CD14-positive monocyte (primary cell): Measurements from ENCODE around the gene SAMD5. TPM values are rescaled to one million over a fixed set of nuclear protein-coding genes. Genes with fewer than 3 reads are reported as not detected.

Experiments used
- DNase-seq, 3 donors: peaks; one replicate each; pipeline ENCODE4 v3.0.0-alpha.2; 2011 to 2022
- H2AFZ ChIP-seq: 2 replicates; pipeline ENCODE4 v1.6.0; 2012; ENCODE audit warnings: mild to moderate bottlenecking, low read depth, low read length, inconsistent platforms; ENCODE audit not compliant: insufficient read depth, poor library complexity, severe bottlenecking
- H3K27ac ChIP-seq, 2 donors: 1 replicate in 1 of 2; 2 replicates in 1 of 2; pipeline ENCODE4 v1.5.1; 2012 to 2013; ENCODE audit warnings: low read length in 2 of 2, control low read depth in 1 of 2, inconsistent platforms in 1 of 2, low read depth in 1 of 2, mild to moderate bottlenecking in 1 of 2
- H3K27me3 ChIP-seq, 2 donors: one replicate each; pipeline versions ENCODE4 v1.6.0 to v1.6.1; 2011 to 2013; ENCODE audit warnings: low read length in 2 of 2; ENCODE audit not compliant: control insufficient read depth in 2 of 2, insufficient read depth in 2 of 2
- H3K36me3 ChIP-seq, 2 donors: replicated peaks in 1 of 2; 1 replicate in 1 of 2; 2 replicates in 1 of 2; pipeline versions ENCODE4 v1.5.1 to v1.6.1; 2012 to 2013; ENCODE audit warnings: low read length in 2 of 2, control low read depth in 1 of 2, inconsistent platforms in 1 of 2, mild to moderate bottlenecking in 1 of 2; ENCODE audit not compliant: insufficient read depth in 2 of 2, control insufficient read depth in 1 of 2
- H3K4me1 ChIP-seq, 2 donors: 1 replicate in 1 of 2; 2 replicates in 1 of 2; pipeline versions ENCODE4 v1.5.1 to v1.6.1; 2012 to 2013; ENCODE audit warnings: low read length in 2 of 2, control low read depth in 1 of 2, inconsistent platforms in 1 of 2, mild to moderate bottlenecking in 1 of 2, moderate library complexity in 1 of 2; ENCODE audit not compliant: insufficient read depth in 2 of 2, control insufficient read depth in 1 of 2
- H3K4me2 ChIP-seq: replicated peaks from 2 replicates; pipeline ENCODE3; 2012; ENCODE audit warnings: low read length, moderate library complexity, mild to moderate bottlenecking; ENCODE audit not compliant: poor library complexity, severe bottlenecking; ENCODE audit errors: extremely low read depth
- H3K4me3 ChIP-seq, 3 experiments: fragments of 200-600 bp in 1 of 3; sonication (generic) in 1 of 3; replicated peaks in 1 of 3; 1 replicate in 2 of 3; 2 replicates in 1 of 3; pipeline ENCODE4 v1.5.1; 2011 to 2013; ENCODE audit warnings: low read length in 3 of 3, mild to moderate bottlenecking in 3 of 3, control low read depth in 2 of 3, low read depth in 2 of 3, inconsistent platforms in 1 of 3, moderate library complexity in 1 of 3
- H3K79me2 ChIP-seq: 2 replicates; pipeline ENCODE4 v1.6.0; 2012; ENCODE audit warnings: mild to moderate bottlenecking, control low read depth, inconsistent platforms, low read length, moderate library complexity; ENCODE audit not compliant: insufficient read depth
- H3K9ac ChIP-seq: 2 replicates; pipeline ENCODE4 v1.6.0; 2017; ENCODE audit warnings: low read length, mild to moderate bottlenecking; ENCODE audit not compliant: insufficient read depth, poor library complexity, severe bottlenecking
- H3K9me3 ChIP-seq, 2 donors: replicated peaks in 1 of 2; 1 replicate in 1 of 2; 2 replicates in 1 of 2; pipeline versions ENCODE4 v1.5.1 to v1.6.1; 2012 to 2013; ENCODE audit warnings: low read length in 2 of 2, control low read depth in 1 of 2; ENCODE audit not compliant: control insufficient read depth in 1 of 2, insufficient read depth in 1 of 2
- H4K20me1 ChIP-seq: 2 replicates; pipeline ENCODE4 v1.6.0; 2012; ENCODE audit warnings: mild to moderate bottlenecking, low read length, control low read depth, moderate library complexity; ENCODE audit not compliant: insufficient read depth
- H3K27ac Mint-ChIP-seq, 7 donors: one replicate each; pipeline ENCODE4 v1.8.0; 2020; ENCODE audit warnings: mild to moderate bottlenecking in 7 of 7, mixed read lengths in 7 of 7, moderate library complexity in 6 of 7, inconsistent platforms in 2 of 7
- H3K27me3 Mint-ChIP-seq, 3 donors: one replicate each; pipeline ENCODE4 v1.8.0; 2021 to 2022; ENCODE audit warnings: low read depth in 3 of 3, mild to moderate bottlenecking in 3 of 3, mixed read lengths in 3 of 3, moderate library complexity in 3 of 3, inconsistent platforms in 1 of 3
- H3K36me3 Mint-ChIP-seq, 2 donors: one replicate each; pipeline ENCODE4 v1.8.0; 2020; ENCODE audit warnings: mixed read lengths in 2 of 2, inconsistent platforms in 1 of 2, mild to moderate bottlenecking in 1 of 2
- H3K4me1 Mint-ChIP-seq: one replicate; pipeline ENCODE4 v1.8.0; 2020; ENCODE audit warnings: mild to moderate bottlenecking, mixed read lengths
- H3K4me3 Mint-ChIP-seq, 2 donors: one replicate each; pipeline ENCODE4 v1.8.0; 2020; ENCODE audit warnings: mild to moderate bottlenecking in 2 of 2, mixed read lengths in 2 of 2, moderate library complexity in 1 of 2
- H3K9me3 Mint-ChIP-seq, 7 donors: one replicate each; pipeline ENCODE4 v1.8.0; 2020 to 2022; ENCODE audit warnings: mixed read lengths in 7 of 7, mild to moderate bottlenecking in 6 of 7, moderate library complexity in 6 of 7, inconsistent platforms in 2 of 7
- CTCF ChIP-seq: fragments of 200-600 bp; IDR thresholded peaks from one replicate; pipeline ENCODE4 v1.8.0; 2022; ENCODE audit warnings: antibody characterized with exemption, mild to moderate bottlenecking
- WGBS: methylation state at CpG from one replicate; pipeline ENCODE4 v1.1.5; 2013; ENCODE audit warnings: missing lambda C conversion rate; ENCODE audit not compliant: insufficient coverage; 5-methylcytosine and 5-hydroxymethylcytosine counted together
- intact Hi-C, 2 donors: fragments of 100-400 bp; cut with micrococcal nuclease; formaldehyde crosslinking; loops; one replicate each; pipeline versions ENCODE4 v1.15.0 to v1.15.1; 2023
- polyA plus RNA-seq, 3 donors: library from polyadenylated mRNA; depleted of rRNA in 1 of 3; unstranded in 2 of 3; stranded (reverse) in 1 of 3; fragments of 300-500 nt in 2 of 3; fragments of >200 nt in 1 of 3; fragmentation: Illumina TruSeq in 2 of 3; gene quantifications; 1 replicate in 2 of 3; 2 replicates in 1 of 3; pipeline ENCODE4 v1.2.3, GENCODE V29; 2012 to 2021

Gene SAMD5
- polyA plus RNA-seq, 3 donors: not detected

- Histone ChIP-seq H3K27me3 (peaks cover 50 to 76% of the 10 kb centered on the region in 2 donors), H3K4me3 (no peak overlapping the region)
- TF ChIP-seq CTCF: no peak
These were observed 1.4 kb downstream of the SAMD5 start for GRCh38 chr6:147509891-147510290.

GRCh38 chr6:147510929-147511590, 2.6 kb downstream of the SAMD5 start:
- H3K9me3 Mint-ChIP-seq: peaks cover 0 to 13% (median 3%) of the 10 kb centered on the region in 7 donors
- 92% methylated on average over 1 of the region's 5 CpGs for WGBS
- no peak overlapping the region for H3K9ac ChIP-seq

More at GRCh38 chr6:147509891-147510290, 1.4 kb downstream of the SAMD5 start:
- WGBS: 21% methylated on average over 6 of the region's 7 CpGs
- Histone ChIP-seq H3K9ac (no peak overlapping the region), H3K9me3 (peaks cover 0 to 7% of the 10 kb centered on the region in 2 donors), H4K20me1 (no peaks in the 10 kb centered on the region), H2AFZ (no peak overlapping the region), H3K79me2 (no peaks in the 10 kb centered on the region), H3K27ac (no peak overlapping the region), H3K4me2 (no peak overlapping the region), H3K36me3 (no peaks in the 10 kb centered on the region), H3K4me1 (peaks cover 12 to 16% of the 10 kb centered on the region in 2 donors)
- peak overlapping the region in 1 of 2 donors; percentile 78 for H3K4me3 Mint-ChIP-seq
- H3K27ac Mint-ChIP-seq: no peak overlapping the region
- no peak for DNase-seq
- H3K27me3 Mint-ChIP-seq: peaks cover 56 to 67% (median 60%) of the 10 kb centered on the region in 3 donors
- intact Hi-C loops: no loop called here
- peaks cover 0 to 13% (median 3%) of the 10 kb centered on the region in 7 donors for H3K9me3 Mint-ChIP-seq
- peaks cover 21% of the 10 kb centered on the region for H3K4me1 Mint-ChIP-seq
- peaks cover 0 to 2% of the 10 kb centered on the region in 2 donors for H3K36me3 Mint-ChIP-seq

More at GRCh38 chr6:147510929-147511590, 2.6 kb downstream of the SAMD5 start:
- Histone ChIP-seq H3K79me2 (no peaks in the 10 kb centered on the region), H2AFZ (no peak overlapping the region), H3K9me3 (peaks cover 0 to 7% of the 10 kb centered on the region in 2 donors), H3K27ac (no peak overlapping the region), H4K20me1 (no peaks in the 10 kb centered on the region), H3K27me3 (peaks cover 48 to 67% of the 10 kb centered on the region in 2 donors), H3K4me2 (no peak overlapping the region), H3K36me3 (no peaks in the 10 kb centered on the region), H3K4me3 (no peak overlapping the region), H3K4me1 (peaks cover 12 to 16% of the 10 kb centered on the region in 2 donors)
- Mint-ChIP-seq H3K27me3 (peaks cover 50 to 60% (median 52%) of the 10 kb centered on the region in 3 donors), H3K4me3 (peak overlapping the region in 1 of 2 donors; percentile 43), H3K4me1 (peaks cover 21% of the 10 kb centered on the region), H3K27ac (no peak overlapping the region), H3K36me3 (peaks cover 0 to 2% of the 10 kb centered on the region in 2 donors)
- intact Hi-C loops: no loop called here
- no peak for DNase-seq
- TF ChIP-seq CTCF: no peak
